Measurements from ENCODE around the gene SLC27A3.

The SLC27A3 gene

DNA sequence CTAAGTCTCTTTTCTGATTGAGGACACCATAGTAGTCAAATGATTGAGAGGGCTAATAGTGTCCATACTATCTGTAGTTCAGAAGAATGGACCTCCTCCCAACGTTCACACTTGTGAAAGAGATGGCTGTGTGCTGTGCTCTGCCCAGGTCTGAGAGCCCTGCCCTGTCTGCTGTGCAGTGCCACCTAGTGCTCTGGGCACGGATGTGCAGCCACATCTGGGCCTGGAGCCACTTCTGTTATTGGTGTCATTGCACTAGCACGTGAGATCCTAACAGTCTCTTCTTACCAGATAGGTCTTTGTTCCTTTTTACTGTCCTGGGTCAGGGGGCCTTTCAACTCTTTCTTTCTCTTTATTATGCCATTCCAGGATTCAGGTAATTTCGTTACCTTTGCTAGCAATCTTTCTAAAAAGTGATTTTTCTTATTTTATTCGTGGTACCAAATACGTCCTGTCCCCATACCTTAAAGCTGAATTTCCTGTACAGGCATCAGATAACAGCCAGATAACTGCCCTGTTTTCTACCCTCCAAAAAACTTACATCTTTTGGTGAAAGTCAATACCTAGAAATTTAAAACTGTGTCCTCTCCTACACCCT lies 25.7 kb upstream of the SLC27A3 start:
- Histone ChIP-seq H3K4me2 (no peak overlapping the region), H3K9ac (no peak overlapping the region), H3K27me3 (ENCODE audit: insufficient read depth, low read depth) (no peaks in the 10 kb centered on the region), H4K20me1 (ENCODE audit: insufficient read depth) (no peaks in the 10 kb centered on the region), H3K4me1 (ENCODE audit: low read depth, poor library complexity, severe bottlenecking) (peaks cover 9% of the 10 kb centered on the region), H3K4me3 (IDR thresholded peaks at IDR 0.05; ENCODE audit: insufficient read depth, low read depth, low read length) (no peak overlapping the region), H3K27ac (no peak overlapping the region), H3K36me3 (ENCODE audit: insufficient read depth) (no peaks in the 10 kb centered on the region; the same call in 1 of the 2 replicates), H2AFZ (ENCODE audit: low read depth) (no peak overlapping the region), H3K79me2 (ENCODE audit: insufficient read depth, low read depth) (no peaks in the 10 kb centered on the region)
- TF ChIP-seq, protein P1, sequence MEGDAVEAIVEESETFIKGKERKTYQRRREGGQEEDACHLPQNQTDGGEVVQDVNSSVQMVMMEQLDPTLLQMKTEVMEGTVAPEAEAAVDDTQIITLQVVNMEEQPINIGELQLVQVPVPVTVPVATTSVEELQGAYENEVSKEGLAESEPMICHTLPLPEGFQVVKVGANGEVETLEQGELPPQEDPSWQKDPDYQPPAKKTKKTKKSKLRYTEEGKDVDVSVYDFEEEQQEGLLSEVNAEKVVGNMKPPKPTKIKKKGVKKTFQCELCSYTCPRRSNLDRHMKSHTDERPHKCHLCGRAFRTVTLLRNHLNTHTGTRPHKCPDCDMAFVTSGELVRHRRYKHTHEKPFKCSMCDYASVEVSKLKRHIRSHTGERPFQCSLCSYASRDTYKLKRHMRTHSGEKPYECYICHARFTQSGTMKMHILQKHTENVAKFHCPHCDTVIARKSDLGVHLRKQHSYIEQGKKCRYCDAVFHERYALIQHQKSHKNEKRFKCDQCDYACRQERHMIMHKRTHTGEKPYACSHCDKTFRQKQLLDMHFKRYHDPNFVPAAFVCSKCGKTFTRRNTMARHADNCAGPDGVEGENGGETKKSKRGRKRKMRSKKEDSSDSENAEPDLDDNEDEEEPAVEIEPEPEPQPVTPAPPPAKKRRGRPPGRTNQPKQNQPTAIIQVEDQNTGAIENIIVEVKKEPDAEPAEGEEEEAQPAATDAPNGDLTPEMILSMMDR (conservative IDR thresholded peaks at IDR 0.05; ENCODE audit: low read depth, low read length), result peak; percentile 100

- TF ChIP-seq, protein P1 (conservative IDR thresholded peaks at IDR 0.05; ENCODE audit: low read depth, low read length), result no peak; the same call in 1 of the 2 replicates
- H3K4me1 ChIP-seq (ENCODE audit: low read depth, poor library complexity, severe bottlenecking), result peaks cover 7% of the 10 kb centered on the region
- H3K79me2 ChIP-seq (ENCODE audit: insufficient read depth, low read depth), result no peaks in the 10 kb centered on the region
- H4K20me1 ChIP-seq (ENCODE audit: insufficient read depth), result no peaks in the 10 kb centered on the region
- no peak overlapping the region for H3K4me3 ChIP-seq (IDR thresholded peaks at IDR 0.05; ENCODE audit: insufficient read depth, low read depth, low read length)
- H3K9ac ChIP-seq, result no peak overlapping the region
- H2AFZ ChIP-seq (ENCODE audit: low read depth), result no peak overlapping the region
- no peak overlapping the region for H3K4me2 ChIP-seq
- no peaks in the 10 kb centered on the region; the same call in 1 of the 2 replicates for H3K36me3 ChIP-seq (ENCODE audit: insufficient read depth)
- H3K27me3 ChIP-seq (ENCODE audit: insufficient read depth, low read depth), result no peaks in the 10 kb centered on the region
- no peak overlapping the region for H3K27ac ChIP-seq
These were observed 24.9 kb upstream of the SLC27A3 start for GRCh38 chr1:153750026-153750995.

DNA sequence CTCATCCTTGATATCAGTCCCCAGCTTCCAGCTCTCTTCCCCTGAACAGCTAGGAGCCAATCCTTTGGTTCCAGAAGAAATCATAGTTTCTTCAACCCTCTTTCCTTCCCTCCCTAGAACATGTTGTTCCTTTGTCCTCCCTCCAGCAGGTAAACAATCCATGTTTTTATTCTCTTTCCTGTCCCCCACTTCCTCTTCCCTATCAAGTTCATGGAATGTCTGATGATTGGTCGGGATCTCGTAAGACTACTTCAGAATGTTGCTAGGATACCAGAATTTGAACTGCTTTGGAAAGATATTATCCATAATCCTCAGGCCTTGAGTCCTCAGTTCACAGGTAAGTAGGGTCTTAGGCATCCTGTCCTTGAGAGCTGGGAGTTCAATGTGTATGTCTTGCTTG lies 23.1 kb upstream of the SLC27A3 start:
- no peak overlapping the region for H2AFZ ChIP-seq (ENCODE audit: low read depth)
- no peaks in the 10 kb centered on the region for H4K20me1 ChIP-seq (ENCODE audit: insufficient read depth)
- H3K27me3 ChIP-seq (ENCODE audit: insufficient read depth, low read depth), result no peaks in the 10 kb centered on the region
- H3K9ac ChIP-seq, result no peak overlapping the region
- TF ChIP-seq, protein P1 (conservative IDR thresholded peaks at IDR 0.05; ENCODE audit: low read depth, low read length), result no peak
- peaks cover 7% of the 10 kb centered on the region for H3K4me1 ChIP-seq (ENCODE audit: low read depth, poor library complexity, severe bottlenecking)
- no peaks in the 10 kb centered on the region; the same call in 1 of the 2 replicates for H3K36me3 ChIP-seq (ENCODE audit: insufficient read depth)
- H3K27ac ChIP-seq, result no peak overlapping the region
- no peaks in the 10 kb centered on the region for H3K79me2 ChIP-seq (ENCODE audit: insufficient read depth, low read depth)
- H3K4me2 ChIP-seq, result no peak overlapping the region
- no peak overlapping the region for H3K4me3 ChIP-seq (IDR thresholded peaks at IDR 0.05; ENCODE audit: insufficient read depth, low read depth, low read length)

GRCh38 chr1:153752571-153753195 lies 22.5 kb upstream of the SLC27A3 start:
- Histone ChIP-seq H3K4me3 (IDR thresholded peaks at IDR 0.05; ENCODE audit: insufficient read depth, low read depth, low read length) (no peak overlapping the region), H3K4me2 (no peak overlapping the region), H4K20me1 (ENCODE audit: insufficient read depth) (no peaks in the 10 kb centered on the region), H3K4me1 (ENCODE audit: low read depth, poor library complexity, severe bottlenecking) (peaks cover 7% of the 10 kb centered on the region), H3K27me3 (ENCODE audit: insufficient read depth, low read depth) (no peaks in the 10 kb centered on the region), H3K36me3 (ENCODE audit: insufficient read depth) (no peaks in the 10 kb centered on the region; the same call in 1 of the 2 replicates), H3K27ac (no peak overlapping the region), H3K79me2 (ENCODE audit: insufficient read depth, low read depth) (no peaks in the 10 kb centered on the region), H3K9ac (no peak overlapping the region), H2AFZ (ENCODE audit: low read depth) (no peak overlapping the region)
- TF ChIP-seq, protein P1 (conservative IDR thresholded peaks at IDR 0.05; ENCODE audit: low read depth, low read length), result no peak

Data from KMS-11 (cell line).